Activated CD8-positive, alpha-beta memory T cell treated with anti-CD3 and anti-CD28 coated beads, Interleukin-2, amount 10 ng/mL, durations not matched to agents 7 days and 5 days (primary cell): Measurements from ENCODE around the gene SLC49A3. TPM values are rescaled to one million over a fixed set of nuclear protein-coding genes. Genes with fewer than 3 reads are reported as not detected.

Experiments used
- ATAC-seq: fragments of 150-1000 bp; cut with Tn5 transposase; one replicate; pipeline ENCODE4 v1.10.0; 2021; ENCODE audit warnings: moderate library complexity
- CTCF ChIA-PET: fragments of 350-600 bp; sonication (Branson Sonifier 250); formaldehyde crosslinking; loops from one replicate; lab custom pipeline; 2021; ENCODE audit warnings: antibody characterized with exemption; lab: Charles Lee
- DNase-seq: peaks from one replicate; pipeline ENCODE4 v3.0.0-alpha.2; 2020
- H3K27ac Mint-ChIP-seq: one replicate; pipeline ENCODE4 v1.8.0; 2021; ENCODE audit warnings: mild to moderate bottlenecking, mixed read lengths
- H3K27me3 Mint-ChIP-seq: one replicate; pipeline ENCODE4 v1.8.0; 2021; ENCODE audit warnings: mixed read lengths
- H3K36me3 Mint-ChIP-seq: one replicate; pipeline ENCODE4 v1.8.0; 2021; ENCODE audit warnings: mild to moderate bottlenecking, mixed read lengths
- H3K4me1 Mint-ChIP-seq: one replicate; pipeline ENCODE4 v1.8.0; 2021; ENCODE audit warnings: mixed read lengths
- H3K4me3 Mint-ChIP-seq: one replicate; pipeline ENCODE4 v1.8.0; 2021; ENCODE audit warnings: mild to moderate bottlenecking, moderate library complexity, mixed read lengths
- H3K9me3 Mint-ChIP-seq: one replicate; pipeline ENCODE4 v1.8.0; 2022; ENCODE audit warnings: low read depth, mixed read lengths
- total RNA-seq, 2 experiments: library from RNA; stranded (reverse); gene quantifications; one replicate each; pipeline ENCODE4 v1.2.3, GENCODE V29; 2021

SLC49A3 gene
- total RNA-seq, 2 experiments from 2014 or later = 1.1 to 1.5 TPM

DNA sequence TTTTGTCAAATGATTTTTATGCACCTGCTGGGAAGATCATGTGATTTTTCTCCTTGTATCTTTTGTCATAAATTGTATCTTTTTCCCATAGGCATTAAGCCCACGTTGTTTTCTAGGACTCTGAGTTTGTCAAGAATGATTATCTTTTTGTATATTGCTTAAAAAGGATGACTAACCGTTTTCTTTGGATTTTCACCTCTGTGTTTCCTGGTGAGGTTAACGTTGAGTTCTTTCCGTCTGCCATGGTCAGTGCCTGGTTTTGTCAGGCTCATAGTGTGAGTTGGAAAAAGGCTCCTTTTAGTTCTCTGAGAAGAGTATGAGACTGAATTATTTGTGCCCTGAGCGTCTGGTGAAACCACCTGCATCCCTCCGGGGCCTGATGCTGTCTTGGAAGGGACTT is 38.6 kb upstream of the SLC49A3 start:
- Mint-ChIP-seq H3K4me3 (no peak overlapping the region), H3K36me3 (peaks cover 24% of the 10 kb centered on the region), H3K9me3 (no peaks in the 10 kb centered on the region), H3K27ac (no peak overlapping the region), H3K4me1 (peaks cover 2% of the 10 kb centered on the region), H3K27me3 (no peaks in the 10 kb centered on the region)
- DNase-seq = no peak
- ATAC-seq = no peak
- CTCF ChIA-PET = no interaction called here

DNA sequence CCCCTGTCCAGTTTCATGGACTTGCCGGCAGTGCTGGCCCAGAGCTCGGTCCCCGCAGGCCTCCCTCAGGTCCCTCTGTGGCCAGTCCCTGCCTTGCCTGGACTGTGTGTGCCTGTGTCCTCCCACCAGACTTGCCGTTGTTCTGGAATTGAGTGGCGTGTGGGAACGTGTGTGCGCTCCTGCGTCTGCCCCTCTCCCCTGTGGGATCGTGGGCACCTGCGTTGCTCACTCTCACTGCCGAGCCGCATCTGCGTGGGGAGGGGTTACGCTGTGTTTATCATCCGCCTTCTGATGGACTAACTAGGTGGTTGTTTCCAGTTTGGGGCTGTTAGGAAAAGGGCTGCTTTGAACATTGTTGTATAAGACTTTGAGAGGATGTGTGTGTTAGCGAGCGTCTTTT is 37.9 kb upstream of the SLC49A3 start:
- DNase-seq (no peak), ATAC-seq (no peak)
- no peaks in the 10 kb centered on the region for H3K9me3 Mint-ChIP-seq
- no peak overlapping the region for H3K27ac Mint-ChIP-seq
- CTCF ChIA-PET = no interaction called here
- peaks cover 31% of the 10 kb centered on the region for H3K36me3 Mint-ChIP-seq
- H3K27me3 Mint-ChIP-seq = no peaks in the 10 kb centered on the region
- peaks cover 2% of the 10 kb centered on the region for H3K4me1 Mint-ChIP-seq
- no peak overlapping the region for H3K4me3 Mint-ChIP-seq

DNA sequence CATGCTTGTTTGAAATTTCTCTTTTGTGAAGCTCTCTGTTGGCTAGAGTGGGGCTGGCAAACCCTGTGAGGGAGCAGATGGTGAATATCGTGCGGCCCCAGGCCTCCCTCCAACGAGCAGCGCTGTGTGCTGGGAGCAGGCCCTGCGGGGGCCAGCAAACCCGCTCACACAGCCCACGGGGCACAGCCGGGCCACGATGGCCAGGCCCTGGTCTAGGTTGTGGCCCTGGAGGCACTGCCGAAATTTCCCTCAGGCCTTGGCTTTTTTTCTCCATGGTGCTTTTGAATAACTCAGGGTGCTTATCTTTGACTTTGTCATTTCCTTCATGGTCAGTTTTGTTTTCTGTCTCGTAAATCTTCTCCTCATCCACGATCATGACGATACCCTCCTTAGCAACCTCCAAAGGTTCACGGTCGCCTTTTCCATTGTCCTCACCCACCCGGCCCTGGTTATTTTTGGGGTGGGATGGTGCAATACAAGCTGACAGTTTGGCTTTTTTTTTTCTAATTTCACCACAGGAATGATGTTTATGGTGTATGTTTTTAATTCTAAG is 37.4 kb upstream of the SLC49A3 start:
- ATAC-seq = no peak
- CTCF ChIA-PET = no interaction called here
- Mint-ChIP-seq H3K9me3 (no peaks in the 10 kb centered on the region), H3K36me3 (peaks cover 36% of the 10 kb centered on the region), H3K4me1 (peaks cover 2% of the 10 kb centered on the region), H3K27ac (no peak overlapping the region), H3K27me3 (no peaks in the 10 kb centered on the region), H3K4me3 (no peak overlapping the region)
- no peak for DNase-seq

DNA sequence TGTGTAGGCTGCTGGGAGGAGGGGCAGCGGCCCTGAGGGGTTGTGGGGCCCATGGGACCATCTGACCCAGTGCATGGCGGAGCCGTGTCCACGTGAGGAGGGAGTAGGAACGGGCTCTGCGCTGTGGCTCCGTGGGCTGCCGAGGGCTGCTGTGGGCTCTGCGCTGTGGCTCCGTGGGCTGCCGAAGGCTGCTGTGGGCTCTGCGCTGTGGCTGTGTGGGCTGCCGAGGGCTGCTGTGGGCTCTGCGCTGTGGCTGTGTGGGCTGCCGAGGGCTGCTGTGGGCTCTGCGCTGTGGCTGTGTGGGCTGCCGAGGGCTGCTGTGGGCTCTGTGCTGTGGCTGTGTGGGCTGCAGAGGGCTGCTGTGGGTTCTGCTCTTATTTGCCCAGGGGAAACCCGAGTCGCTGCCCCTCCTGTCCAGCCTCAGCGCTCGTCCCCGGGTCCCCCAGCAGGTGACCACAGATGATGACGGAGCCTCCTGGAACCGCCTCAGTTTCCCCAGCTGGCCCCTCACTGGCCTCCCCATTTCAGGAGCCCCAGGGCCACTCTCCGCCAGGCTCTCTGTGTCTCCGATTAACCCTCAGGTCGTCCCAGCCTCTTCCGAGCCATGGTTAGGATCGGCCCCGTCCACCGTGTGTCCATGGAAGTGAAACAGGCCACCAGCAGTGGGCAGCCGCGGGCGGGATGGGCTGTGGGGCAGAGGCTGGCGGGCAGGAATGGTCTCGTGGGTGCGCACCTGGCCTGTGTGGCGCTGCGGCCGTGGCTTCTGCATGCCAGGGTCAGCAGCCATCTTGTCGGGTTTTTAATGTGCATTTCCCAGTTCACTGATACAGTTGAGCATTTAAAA is 36.7 kb upstream of the SLC49A3 start:
- DNase-seq (no peak), ATAC-seq (no peak)
- Mint-ChIP-seq H3K27me3 (no peaks in the 10 kb centered on the region), H3K36me3 (peaks cover 37% of the 10 kb centered on the region), H3K27ac (no peak overlapping the region), H3K4me1 (peaks cover 2% of the 10 kb centered on the region), H3K9me3 (no peaks in the 10 kb centered on the region), H3K4me3 (no peak overlapping the region)
- CTCF ChIA-PET = no interaction called here

DNA sequence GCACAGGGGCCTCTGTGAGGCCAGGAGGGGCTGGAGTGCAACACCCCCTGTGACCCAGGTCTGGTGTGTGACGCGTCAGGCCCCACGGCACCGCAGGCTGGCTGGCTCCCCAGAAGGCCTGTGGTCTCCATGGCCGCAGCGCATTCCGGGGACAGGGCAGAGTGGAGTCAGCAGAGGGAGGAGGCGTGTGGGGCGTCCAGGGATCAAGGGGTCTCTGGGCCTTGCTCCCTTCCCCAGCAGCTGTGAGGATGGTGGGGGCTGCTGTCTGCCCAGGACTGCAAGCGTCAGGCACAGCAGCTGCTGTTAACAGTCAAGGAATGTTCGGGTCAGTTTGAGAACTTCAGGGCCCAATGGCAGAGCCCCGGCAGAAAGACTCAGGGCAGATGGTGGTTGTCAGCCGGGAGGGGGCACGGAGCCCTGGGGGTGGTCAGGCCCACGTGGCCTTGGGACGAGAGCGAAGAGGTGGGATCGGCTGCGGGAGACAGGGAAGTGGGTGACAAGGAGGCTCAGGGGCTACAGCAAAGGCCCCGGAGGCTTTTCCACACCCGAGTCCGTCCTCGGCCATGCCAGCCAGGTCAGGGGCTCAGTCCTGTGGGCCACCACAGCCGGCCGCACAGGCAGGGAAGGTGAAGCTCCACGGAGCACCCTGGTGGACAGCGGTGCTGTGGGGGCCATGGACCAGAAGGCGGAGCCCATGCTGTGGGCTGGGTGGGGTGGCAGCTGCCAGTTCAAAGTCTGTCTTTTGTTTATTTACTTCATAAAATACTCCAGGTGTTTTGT is 35.0 kb upstream of the SLC49A3 start:
- Mint-ChIP-seq H3K27me3 (no peaks in the 10 kb centered on the region), H3K4me1 (peaks cover 2% of the 10 kb centered on the region), H3K36me3 (peaks cover 41% of the 10 kb centered on the region), H3K9me3 (peaks cover 2% of the 10 kb centered on the region), H3K4me3 (no peak overlapping the region), H3K27ac (no peak overlapping the region)
- ATAC-seq (no peak), DNase-seq (no peak)
- CTCF ChIA-PET = no interaction called here

DNA sequence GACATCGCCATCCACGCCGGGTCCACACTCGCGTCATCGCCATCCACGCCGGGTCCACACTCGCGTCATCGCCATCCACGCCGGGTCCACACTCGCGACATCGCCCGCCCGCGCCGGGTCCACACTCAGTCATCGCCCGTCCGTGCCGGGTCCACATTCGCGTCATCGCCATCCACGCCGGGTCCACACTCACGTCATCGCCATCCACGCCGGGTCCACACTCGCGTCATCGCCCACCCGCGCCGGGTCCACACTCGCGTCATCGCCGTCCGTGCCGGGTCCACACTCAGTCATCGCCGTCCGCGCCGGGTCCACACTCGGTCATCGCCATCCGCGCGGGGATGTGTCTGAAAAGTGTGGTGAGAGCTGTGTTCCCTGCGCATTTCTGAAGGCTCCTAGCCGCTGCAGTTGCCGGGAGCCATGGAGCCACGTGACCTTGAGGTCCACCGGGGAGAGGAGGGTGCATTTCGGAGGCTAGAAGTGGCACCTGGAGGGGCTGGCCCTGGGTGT is 34.0 kb upstream of the SLC49A3 start:
- Mint-ChIP-seq H3K4me1 (peaks cover 2% of the 10 kb centered on the region), H3K9me3 (peaks cover 2% of the 10 kb centered on the region), H3K36me3 (peaks cover 41% of the 10 kb centered on the region), H3K4me3 (no peak overlapping the region), H3K27me3 (no peaks in the 10 kb centered on the region), H3K27ac (no peak overlapping the region)
- DNase-seq (no peak), ATAC-seq (no peak)
- CTCF ChIA-PET = no interaction called here

DNA sequence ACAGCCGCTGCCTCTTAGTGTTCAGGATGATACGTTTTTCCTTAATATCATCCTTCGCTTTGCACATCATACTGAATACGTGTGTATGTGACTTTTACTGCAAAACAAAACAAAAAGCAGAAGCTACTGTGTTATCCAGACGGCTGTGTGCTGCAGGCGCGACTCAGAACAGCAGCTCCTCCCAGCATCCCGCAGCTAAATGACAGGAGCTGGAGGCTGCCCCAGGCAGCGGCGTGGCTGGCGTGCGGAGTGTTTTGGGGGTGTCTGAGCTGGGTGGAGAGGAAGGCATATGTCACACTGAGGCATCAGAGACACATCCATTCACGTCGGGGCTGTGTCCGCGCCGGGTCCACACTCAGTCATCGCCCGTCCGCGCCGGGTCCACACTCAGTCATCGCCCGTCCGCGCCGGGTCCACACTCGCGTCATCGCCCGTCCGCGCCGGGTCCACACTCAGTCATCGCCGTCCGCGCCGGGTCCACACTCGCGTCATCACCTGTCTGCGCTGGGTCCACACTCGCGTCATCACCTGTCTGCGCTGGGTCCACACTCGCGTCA is 33.3 kb upstream of the SLC49A3 start:
- peaks cover 41% of the 10 kb centered on the region for H3K36me3 Mint-ChIP-seq
- no peak overlapping the region for H3K27ac Mint-ChIP-seq
- ATAC-seq = no peak
- peaks cover 4% of the 10 kb centered on the region for H3K4me1 Mint-ChIP-seq
- no peaks in the 10 kb centered on the region for H3K27me3 Mint-ChIP-seq
- no peak for DNase-seq
- H3K9me3 Mint-ChIP-seq = peaks cover 2% of the 10 kb centered on the region
- H3K4me3 Mint-ChIP-seq = no peak overlapping the region
- CTCF ChIA-PET = no interaction called here

DNA sequence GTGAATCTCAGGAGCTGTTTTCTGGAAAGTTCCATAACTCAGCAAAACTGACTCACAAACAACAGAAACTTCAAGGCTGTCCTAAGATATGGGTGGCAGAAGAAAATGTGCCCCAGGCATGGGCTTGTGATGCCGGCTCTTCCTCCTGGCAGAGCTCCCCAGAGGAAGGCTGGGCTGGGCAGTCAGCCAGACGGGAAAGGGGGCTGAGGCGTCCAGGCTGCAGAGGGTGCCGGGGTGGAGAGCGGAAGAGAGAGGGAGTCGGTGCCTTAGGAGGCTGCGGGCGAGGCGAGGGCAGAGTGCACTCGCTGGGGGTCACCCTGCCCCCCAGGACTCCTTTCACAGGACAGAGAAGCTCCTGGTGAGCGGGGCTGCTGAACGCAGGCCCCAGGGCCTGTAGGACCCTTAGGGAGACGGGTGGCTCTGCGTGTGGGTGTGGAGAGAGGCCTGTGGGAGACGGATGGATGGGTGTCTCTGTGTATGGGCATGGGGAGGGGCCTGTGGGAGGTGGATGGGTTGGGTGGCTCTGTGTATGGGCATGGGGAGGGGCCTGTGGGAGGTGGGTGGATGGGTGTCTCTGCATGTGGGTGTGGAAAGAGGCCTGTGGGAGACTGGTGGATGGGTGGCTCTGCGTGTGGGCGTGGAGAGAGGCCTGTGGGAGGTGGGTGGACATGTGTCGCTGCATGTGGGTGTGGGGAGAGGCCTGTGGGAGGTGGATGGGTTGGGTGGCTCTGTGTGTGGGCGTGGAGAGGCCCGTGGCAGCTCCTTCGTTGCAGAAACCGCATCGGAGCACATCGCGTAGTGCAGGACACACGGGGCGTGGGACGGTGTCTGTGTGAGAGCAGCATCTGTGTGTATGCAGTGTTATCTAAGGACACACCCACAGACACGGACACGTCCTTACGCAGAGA is 32.6 kb upstream of the SLC49A3 start:
- Mint-ChIP-seq H3K36me3 (peaks cover 41% of the 10 kb centered on the region), H3K9me3 (peaks cover 2% of the 10 kb centered on the region)
- no peak for ATAC-seq

DNA sequence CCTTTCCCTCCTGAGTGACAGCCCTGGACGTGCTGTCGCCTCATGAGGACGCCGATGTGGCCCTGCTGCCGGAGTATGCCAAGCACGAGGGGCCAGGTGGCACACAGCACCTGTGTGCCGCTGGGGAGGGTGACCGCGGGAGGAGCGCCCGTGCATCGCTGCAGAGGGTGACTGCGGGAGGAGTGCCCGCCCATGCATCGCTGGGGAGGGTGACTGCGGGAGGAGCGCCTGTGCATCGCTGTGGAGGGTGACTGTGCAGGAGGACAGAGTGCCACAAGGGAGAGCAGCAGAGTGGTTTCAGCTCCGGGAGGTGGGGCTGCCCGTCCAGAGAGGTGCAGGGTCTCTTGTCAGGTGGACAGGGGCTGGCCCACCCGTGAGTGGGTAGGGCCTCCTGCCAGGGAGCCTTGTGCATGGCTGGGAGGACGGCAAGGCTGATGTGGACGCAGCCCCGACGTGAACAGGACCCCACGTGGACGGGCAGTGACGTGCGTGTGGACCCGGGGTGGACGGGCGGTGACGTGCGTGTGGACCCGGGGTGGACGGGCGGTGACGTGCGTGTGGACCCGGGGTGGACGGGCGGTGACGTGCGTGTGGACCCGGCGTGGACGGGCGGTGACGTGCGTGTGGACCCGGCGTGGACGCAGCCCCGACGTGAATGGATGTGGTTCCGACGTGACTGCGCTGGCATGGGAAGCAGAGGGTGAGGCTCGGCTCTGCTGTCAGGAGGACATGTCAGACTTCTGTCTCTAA is 31.3 kb upstream of the SLC49A3 start:
- peaks cover 41% of the 10 kb centered on the region for H3K36me3 Mint-ChIP-seq
- H3K4me3 Mint-ChIP-seq = no peak overlapping the region
- no peaks in the 10 kb centered on the region for H3K27me3 Mint-ChIP-seq

More for the DNA sequence above, 32.6 kb upstream of the SLC49A3 start:
- H3K4me1 Mint-ChIP-seq = peaks cover 7% of the 10 kb centered on the region
- no peak for DNase-seq
- H3K27me3 Mint-ChIP-seq = no peaks in the 10 kb centered on the region
- no peak overlapping the region for H3K27ac Mint-ChIP-seq
- CTCF ChIA-PET = no interaction called here
- no peak overlapping the region for H3K4me3 Mint-ChIP-seq

DNA sequence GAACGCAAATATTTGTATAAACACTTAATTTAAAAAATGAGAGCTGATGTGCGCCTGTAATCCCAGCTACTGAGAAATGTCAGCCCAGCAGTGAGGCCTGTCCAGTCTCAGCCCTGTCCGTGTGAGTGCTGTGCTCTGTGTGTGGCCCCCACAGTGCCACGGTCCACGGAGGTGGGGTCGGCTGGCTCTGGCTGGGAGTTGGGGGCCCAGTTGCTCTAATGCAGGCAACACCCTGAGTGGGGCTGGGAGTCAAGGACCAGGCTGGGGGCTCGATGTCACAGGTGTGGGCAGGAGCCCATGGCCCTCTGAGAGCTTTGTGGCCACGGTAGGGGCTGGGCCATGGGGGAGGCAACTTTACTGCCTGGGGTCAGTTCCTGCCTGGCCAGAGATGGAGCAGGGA is 29.5 kb upstream of the SLC49A3 start:
- CTCF ChIA-PET = interaction anchor here (2.1 kb wide), 1 partner anchor 24 kb away, joined by 5 read pairs; no protein-coding TSS in a partner anchor
- no peaks in the 10 kb centered on the region for H3K27me3 Mint-ChIP-seq
- peaks cover 2% of the 10 kb centered on the region for H3K9me3 Mint-ChIP-seq
- H3K4me1 Mint-ChIP-seq = peaks cover 5% of the 10 kb centered on the region
- ATAC-seq (no peak), DNase-seq (no peak)
- no peak overlapping the region for H3K4me3 Mint-ChIP-seq
- no peak overlapping the region for H3K27ac Mint-ChIP-seq
- peaks cover 39% of the 10 kb centered on the region for H3K36me3 Mint-ChIP-seq

More for the DNA sequence above, 31.3 kb upstream of the SLC49A3 start:
- CTCF ChIA-PET = no interaction called here
- peak; percentile 27 for ATAC-seq
- H3K4me1 Mint-ChIP-seq = peaks cover 7% of the 10 kb centered on the region
- H3K27ac Mint-ChIP-seq = no peak overlapping the region
- DNase-seq = no peak
- peaks cover 2% of the 10 kb centered on the region for H3K9me3 Mint-ChIP-seq

DNA sequence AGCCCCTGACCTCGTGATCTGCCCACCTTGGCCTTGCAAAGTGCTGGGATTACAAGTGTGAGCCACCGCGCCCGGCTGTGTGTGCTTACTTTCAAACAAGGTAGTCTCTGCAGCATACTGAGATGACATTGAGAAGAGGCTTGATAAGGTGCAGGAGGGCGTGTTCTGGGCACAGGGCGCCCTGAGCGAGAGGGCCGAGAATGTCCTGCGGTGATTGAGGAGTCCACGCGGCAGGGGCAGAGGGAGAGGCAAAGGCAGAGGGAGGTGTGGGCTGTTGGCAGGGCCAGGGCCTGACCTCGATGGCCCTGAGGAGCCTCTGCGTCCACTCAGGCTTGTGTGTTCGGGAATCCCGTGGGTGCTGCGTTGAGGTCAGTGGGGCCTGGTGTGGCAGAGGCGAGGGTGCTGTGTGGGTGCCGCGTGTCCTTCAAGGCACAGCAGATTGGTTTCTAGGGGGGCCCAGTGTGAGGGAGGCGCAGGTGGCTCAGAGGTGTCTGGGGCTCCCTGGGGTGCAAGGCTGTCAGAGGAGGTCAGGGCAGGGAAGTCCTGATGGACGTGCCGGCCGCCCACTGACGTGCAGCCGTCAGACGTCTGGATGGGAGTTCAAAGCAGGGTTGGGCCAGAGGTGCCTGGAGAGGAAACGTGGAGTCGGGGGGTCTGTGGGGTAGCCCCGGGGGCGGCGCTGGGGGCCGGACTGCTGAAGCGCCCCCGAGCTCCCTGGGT is 28.8 kb upstream of the SLC49A3 start:
- Mint-ChIP-seq H3K4me1 (peaks cover 6% of the 10 kb centered on the region), H3K27ac (no peak overlapping the region)

More for the DNA sequence above, 28.8 kb upstream of the SLC49A3 start:
- Mint-ChIP-seq H3K4me3 (no peak overlapping the region), H3K9me3 (peaks cover 2% of the 10 kb centered on the region), H3K36me3 (peaks cover 32% of the 10 kb centered on the region), H3K27me3 (no peaks in the 10 kb centered on the region)
- CTCF ChIA-PET = interaction anchor here (2.1 kb wide), 1 partner anchor 25 kb away, joined by 5 read pairs; no protein-coding TSS in a partner anchor
- ATAC-seq = no peak
- DNase-seq = no peak
